H1 (cell line): Measurements from ENCODE around the gene PBX1.

ENCODE experiments used
- CREB1 ChIP-seq: IDR thresholded peaks from 2 replicates; pipeline ENCODE4 v1.6.1; 2012; ENCODE audit warnings: inconsistent platforms
- CTCF ChIP-seq, 3 experiments: IDR thresholded peaks; 1 replicate in 2 of 3; 2 replicates in 1 of 3; pipeline versions ENCODE4 v1.5.1 to v1.6.1; 2011; ENCODE audit warnings: low read length in 3 of 3, mild to moderate bottlenecking in 3 of 3, inconsistent platforms in 2 of 3, low read depth in 1 of 3, moderate library complexity in 1 of 3; ENCODE audit not compliant: insufficient read depth in 1 of 3; ENCODE audit errors: control extremely low read depth in 1 of 3
- EP300 ChIP-seq, 2 experiments: IDR thresholded peaks; 1 replicate in 1 of 2; 2 replicates in 1 of 2; pipeline ENCODE4 v1.6.1; 2011 to 2012; ENCODE audit warnings: low read depth in 2 of 2, low read length in 2 of 2, mild to moderate bottlenecking in 2 of 2, borderline replicate concordance in 1 of 2, inconsistent platforms in 1 of 2, moderate library complexity in 1 of 2
- GTF2F1 ChIP-seq: IDR thresholded peaks from 2 replicates; pipeline ENCODE4 v1.6.1; 2012; ENCODE audit warnings: low read depth, low read length, improper control_type of control experiment, borderline replicate concordance
- NANOG ChIP-seq: IDR thresholded peaks from 2 replicates; pipeline ENCODE4 v1.6.1; 2011; ENCODE audit warnings: low read length, low read depth, mild to moderate bottlenecking, inconsistent platforms; ENCODE audit not compliant: insufficient read depth, poor library complexity, severe bottlenecking
- TAF1 ChIP-seq: IDR thresholded peaks from 2 replicates; pipeline ENCODE4 v1.6.1; 2011; ENCODE audit warnings: mild to moderate bottlenecking, low read depth, low read length
- TF ChIP-seq, protein P1 (sequence below): IDR thresholded peaks from 2 replicates; pipeline ENCODE4 v1.6.1; 2012; ENCODE audit warnings: inconsistent platforms

DNA sequence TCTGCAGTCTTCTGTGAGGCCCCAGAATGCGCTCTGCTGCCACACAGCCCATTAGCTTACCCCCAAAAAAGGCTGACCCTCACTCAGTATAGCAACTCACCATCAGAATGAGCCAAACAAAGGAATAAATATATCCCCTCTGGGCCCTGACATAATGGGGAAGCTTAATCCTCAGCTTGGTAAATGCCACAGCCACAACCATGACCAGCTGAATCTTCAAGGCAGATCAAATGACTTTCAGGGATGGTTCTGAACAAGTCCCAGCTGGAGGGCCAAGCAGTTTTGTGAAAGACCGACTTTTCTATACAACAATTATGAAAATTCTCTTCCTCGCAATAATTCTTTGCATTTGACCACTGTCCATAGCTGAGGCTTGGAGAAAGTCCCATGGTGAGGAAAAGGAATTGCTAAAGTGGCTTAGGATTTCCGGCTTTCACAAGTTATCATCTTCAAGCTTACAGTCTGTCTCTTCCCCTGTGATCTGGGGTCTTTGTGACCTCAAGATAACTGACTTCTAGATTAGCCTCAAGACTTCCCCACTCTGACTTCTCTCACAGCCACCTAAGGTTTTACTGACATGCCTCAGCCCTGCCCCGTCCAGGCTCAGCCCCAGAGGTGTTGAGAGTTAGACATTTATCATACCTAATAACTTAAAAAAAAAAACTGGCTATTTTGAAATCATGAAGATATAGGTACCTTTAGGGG lies 47.8 kb upstream of the PBX1 start:
- no peak for TF ChIP-seq NANOG
- TF ChIP-seq EP300 (IDR thresholded peaks at IDR 0.05; ENCODE audit: borderline replicate concordance in 1 of 2, low read depth in 2 of 2, low read length in 2 of 2), result no peak
- TF ChIP-seq CTCF (IDR thresholded peaks at IDR 0.05; ENCODE audit: control extremely low read depth in 1 of 3, insufficient read depth in 1 of 3, low read depth in 1 of 3, low read length in 3 of 3), result no peak
- TF ChIP-seq, protein P1, sequence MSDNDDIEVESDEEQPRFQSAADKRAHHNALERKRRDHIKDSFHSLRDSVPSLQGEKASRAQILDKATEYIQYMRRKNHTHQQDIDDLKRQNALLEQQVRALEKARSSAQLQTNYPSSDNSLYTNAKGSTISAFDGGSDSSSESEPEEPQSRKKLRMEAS, result no peak
- no peak for TF ChIP-seq TAF1
- no peak for TF ChIP-seq GTF2F1
- no peak for TF ChIP-seq CREB1
